HG03378 (cell line): ENCODE measurements around the gene MIEF1.

Source experiments
- ATAC-seq: cut with Tn5 transposase; IDR thresholded peaks from one replicate; pipeline ENCODE4 v1.9.1; 2021; ENCODE audit warnings: mild to moderate bottlenecking, moderate library complexity; ENCODE audit not compliant: unreplicated experiment

Gene MIEF1

GRCh38 chr22:39554151-39554550, 52.1 kb downstream of the MIEF1 start:
- ATAC-seq = no peak

GRCh38 chr22:39556970-39557841, 55.1 kb downstream of the MIEF1 start:
- ATAC-seq = no peak

GRCh38 chr22:39558254-39558727, 56.2 kb downstream of the MIEF1 start:
- ATAC-seq = no peak

DNA sequence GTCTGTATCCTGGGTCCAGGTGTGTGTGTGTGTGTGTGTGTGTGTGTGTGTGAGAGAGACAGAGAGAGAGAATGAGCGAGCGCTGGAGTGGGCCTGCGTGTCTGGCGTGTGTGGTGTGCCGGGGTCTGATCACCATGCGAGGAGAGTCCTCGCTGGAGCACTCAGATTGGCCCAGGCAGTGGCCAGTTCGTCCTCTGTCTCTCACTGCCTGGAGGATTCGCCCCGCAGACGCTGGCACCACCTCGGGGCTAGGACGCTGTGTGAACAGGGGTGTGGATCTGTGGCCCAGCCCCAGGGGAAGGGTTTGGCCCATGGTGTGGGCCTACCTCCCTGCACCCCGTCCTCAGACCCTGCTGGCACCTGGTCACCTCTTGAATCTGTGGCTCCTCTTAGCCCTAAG, 56.9 kb downstream of the MIEF1 start:
- ATAC-seq = no peak

DNA sequence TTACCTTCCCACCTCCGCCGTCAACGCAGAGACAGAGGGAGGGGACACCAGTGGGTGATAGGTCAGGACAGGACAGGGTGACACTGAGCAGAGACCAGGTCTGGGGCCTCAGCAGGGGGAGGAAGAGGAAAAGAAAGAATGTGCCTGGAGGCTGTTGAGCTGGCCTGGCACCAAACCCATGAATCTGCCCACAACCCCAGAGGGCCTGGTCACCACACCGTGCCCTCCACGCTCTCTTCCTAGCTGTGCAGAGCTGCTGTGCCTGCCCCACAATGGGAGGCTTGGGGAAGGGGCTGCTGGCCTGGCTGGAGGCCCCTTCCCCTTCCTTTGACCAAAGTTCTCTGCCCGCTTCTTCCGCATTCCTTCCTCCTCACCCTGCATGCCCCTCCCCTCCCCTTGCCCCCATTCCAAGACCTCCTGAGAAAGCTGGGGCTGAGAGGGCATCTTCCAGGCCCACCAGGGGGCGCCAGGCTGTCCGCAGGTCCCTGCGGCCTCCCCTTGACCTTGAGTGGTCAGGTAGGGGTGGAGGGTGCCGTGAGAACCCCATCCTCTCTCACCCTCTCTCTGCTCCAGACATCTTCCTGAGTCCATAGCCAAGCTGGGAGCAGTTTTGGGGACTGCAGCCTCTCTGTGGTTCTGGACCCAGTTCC, 57.5 kb downstream of the MIEF1 start:
- no peak for ATAC-seq

GRCh38 chr22:39560127-39560526, 58.0 kb downstream of the MIEF1 start:
- no peak for ATAC-seq

DNA sequence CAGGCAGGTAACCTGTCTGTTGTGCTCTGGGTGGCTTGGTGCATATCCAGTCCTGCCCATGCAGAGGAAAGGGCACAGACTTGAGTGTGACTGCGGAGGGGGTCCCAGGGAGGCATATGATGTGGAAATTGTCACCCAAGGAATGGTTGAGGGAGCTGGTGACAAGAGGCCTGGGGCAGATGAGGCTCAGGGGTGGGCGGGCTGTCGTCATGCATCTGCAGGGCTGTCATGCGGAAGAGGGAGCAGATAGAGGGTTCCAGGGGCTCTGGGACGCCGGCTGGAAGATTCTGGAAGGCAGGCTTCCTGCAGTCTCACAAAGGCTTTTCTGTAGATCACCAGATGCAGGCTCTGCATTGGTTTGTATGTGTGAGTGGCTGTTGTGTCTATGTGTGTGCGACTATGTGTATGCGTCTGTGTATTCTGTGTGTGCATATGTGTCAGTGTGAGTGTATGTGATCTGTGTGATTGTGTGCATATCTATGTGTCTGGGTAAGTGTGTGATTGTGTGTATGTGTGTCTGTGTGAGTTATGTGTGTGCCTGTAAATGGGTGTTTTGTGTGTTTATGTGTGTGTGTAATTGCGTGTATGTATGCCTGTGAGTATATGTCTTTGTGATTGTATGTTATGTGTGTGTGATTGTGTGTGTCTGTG, 60.9 kb downstream of the MIEF1 start:
- no peak for ATAC-seq

DNA sequence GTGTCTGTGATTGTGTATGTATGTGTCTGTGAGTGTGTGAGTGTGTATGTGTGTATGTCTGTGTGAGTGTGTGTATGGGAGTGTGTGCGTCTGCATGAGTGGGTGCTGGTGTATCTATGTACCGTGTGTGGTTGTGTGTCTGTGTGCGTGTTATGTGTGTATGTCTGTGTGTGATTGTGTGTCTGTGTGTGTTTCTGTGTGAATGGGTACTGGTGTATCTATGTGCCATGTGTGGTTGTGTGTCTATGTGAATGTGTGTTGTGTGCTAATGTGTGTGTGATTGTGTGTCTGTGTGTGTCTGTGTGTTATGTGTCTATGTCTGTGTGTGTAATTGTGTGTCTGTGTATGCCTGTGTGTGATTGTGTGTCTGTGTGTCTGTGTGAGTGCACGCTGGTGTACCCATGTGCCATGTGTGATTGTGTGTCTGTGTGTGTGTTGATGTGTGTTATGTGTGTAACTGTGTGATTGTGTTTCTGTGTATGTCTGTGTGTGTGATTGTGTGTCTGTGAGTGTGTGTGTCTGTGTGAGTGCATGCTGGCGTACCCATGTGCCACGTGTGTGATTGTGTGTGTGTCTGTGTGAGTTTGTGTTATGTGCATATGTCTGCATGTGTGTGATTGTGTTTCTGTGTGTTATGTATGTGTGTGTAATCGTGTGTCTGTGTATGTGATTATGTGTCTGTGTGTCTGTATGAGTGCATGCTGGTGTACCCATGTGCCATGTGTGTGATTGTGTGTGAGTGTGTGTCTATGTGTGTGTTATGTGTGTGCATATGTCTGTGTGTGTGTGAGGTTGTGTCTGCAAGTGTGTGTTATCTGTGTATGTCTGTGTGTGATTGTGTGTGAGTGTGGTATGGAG, 61.7 kb downstream of the MIEF1 start:
- no peak for ATAC-seq

DNA sequence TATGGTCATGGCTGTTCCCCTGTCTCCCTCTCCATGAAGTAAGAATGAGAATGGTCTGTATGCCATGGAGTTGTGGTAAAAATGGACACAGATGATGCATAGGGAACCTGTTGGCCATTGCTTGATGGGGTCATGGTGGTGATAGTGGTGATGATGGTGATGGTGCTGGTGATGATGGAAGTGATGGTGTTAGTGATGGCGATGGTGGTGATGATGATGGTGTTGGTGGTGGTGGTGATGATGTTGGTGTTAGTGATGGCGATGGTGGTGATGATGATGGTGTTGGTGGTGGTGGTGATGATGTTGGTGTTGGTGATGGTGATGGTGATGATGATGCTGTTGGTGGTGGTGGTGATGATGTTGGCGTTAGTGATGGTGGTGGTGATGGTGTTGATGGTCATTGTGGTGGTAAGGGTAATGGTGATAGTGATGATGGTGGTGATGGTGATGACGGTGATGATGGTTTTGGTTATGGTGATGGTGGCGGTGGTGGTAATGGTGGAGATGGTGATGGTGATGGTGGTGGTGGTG, 63.4 kb downstream of the MIEF1 start:
- no peak for ATAC-seq

DNA sequence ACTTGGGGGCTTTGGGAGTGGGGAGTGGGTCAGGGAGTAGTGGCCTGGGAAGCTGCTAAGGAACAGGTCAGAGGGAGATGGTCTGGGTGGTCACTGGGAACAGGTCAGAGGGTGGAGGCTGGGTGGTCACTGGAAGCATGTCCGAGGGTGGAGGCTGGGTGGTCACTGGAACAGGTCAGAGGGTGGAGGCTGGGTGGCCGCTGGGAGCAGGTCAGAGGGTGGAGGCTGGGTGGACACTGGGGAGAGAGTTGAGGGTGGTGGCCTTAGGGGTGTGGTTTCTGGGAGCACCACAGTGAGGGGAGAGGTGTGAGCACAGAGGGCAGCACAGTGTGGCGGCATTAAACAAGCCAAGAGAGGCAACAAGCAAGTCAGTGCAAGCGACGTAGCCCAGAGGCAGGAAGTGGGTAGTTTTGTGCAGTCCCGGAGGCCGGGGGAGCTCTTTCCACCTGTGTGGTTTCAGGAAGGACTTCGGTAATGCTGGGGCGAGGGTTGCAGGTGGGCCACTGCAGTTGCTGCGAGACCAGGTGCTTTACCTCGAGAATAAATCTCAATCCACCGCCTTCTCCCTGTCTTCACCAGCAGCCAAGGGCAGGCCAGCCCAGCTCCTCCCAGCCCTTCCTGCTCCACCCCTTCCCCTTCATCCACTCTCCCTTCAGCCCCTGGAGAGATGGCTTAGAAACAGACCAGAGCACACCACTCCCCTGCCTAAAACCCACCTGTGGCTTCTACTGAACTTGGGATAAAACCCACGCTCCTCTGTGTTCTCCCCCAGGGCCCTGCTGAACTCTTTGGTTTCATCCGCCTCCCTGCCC, 65.3 kb downstream of the MIEF1 start:
- no peak for ATAC-seq
